ENCODE results near the gene AEBP1.
"Not testable (repeated sequence)": the region's sequence is repeated elsewhere in the genome, so short reads cannot be mapped to it uniquely, and the experiment has no call there.

Gene AEBP1

GRCh38 chr7:44117801-44118429 is 13.8 kb downstream of the AEBP1 start:
- no peak for DNase-seq (ENCODE audit: low spot score)

- no peak for DNase-seq (ENCODE audit: low spot score)
Observed at GRCh38 chr7:44119829-44120380, 15.8 kb downstream of the AEBP1 start.

GRCh38 chr7:44120395-44120794 is 16.2 kb downstream of the AEBP1 start:
- DNase-seq (ENCODE audit: low spot score): no peak

- no peak for DNase-seq (ENCODE audit: low spot score)
Observed at GRCh38 chr7:44121761-44122420, 17.7 kb downstream of the AEBP1 start.

- no peak for DNase-seq (ENCODE audit: low spot score)
Observed at GRCh38 chr7:44122529-44122928, 18.4 kb downstream of the AEBP1 start.

GRCh38 chr7:44123190-44124003 is 19.3 kb downstream of the AEBP1 start, which contains the start of gene POLD2:
Gene POLD2 (minus strand): TSS chr7:44123548. CDS start chr7:44122053, 1,495 bp downstream.
- peak; percentile 96 for DNase-seq (ENCODE audit: low spot score)

GRCh38 chr7:44124822-44125202 is 20.7 kb downstream of the AEBP1 start:
- DNase-seq (ENCODE audit: low spot score): no peak

- not testable (repeated sequence) for DNase-seq (ENCODE audit: low spot score)
Observed at GRCh38 chr7:44126574-44126973, 22.4 kb downstream of the AEBP1 start.

- no peak for DNase-seq (ENCODE audit: low spot score)
Observed at GRCh38 chr7:44127161-44127560, 23.0 kb downstream of the AEBP1 start.

GRCh38 chr7:44128721-44129582 is 24.8 kb downstream of the AEBP1 start:
- no peak for DNase-seq (ENCODE audit: low spot score)

GRCh38 chr7:44131173-44132029 is 27.3 kb downstream of the AEBP1 start:
- DNase-seq (ENCODE audit: low spot score): peak; percentile 29

- no peak for DNase-seq (ENCODE audit: low spot score)
Observed at GRCh38 chr7:44132039-44132438, 27.9 kb downstream of the AEBP1 start.

GRCh38 chr7:44133295-44133694 is 29.1 kb downstream of the AEBP1 start:
- DNase-seq (ENCODE audit: low spot score): no peak

GRCh38 chr7:44134943-44135628 is 30.9 kb downstream of the AEBP1 start:
- DNase-seq (ENCODE audit: low spot score): no peak

- no peak for DNase-seq (ENCODE audit: low spot score)
Observed at GRCh38 chr7:44136731-44137130, 32.6 kb downstream of the AEBP1 start.

GRCh38 chr7:44138698-44139097 is 34.6 kb downstream of the AEBP1 start:
- no peak for DNase-seq (ENCODE audit: low spot score)

GRCh38 chr7:44139311-44140010 is 35.3 kb downstream of the AEBP1 start:
- DNase-seq (ENCODE audit: low spot score): no peak

- DNase-seq (ENCODE audit: low spot score): no peak
Observed at GRCh38 chr7:44140341-44140740, 36.2 kb downstream of the AEBP1 start.

GRCh38 chr7:44141221-44141850 is 37.2 kb downstream of the AEBP1 start, which contains the start of gene MYL7:
Gene MYL7 (minus strand): TSS chr7:44141332. CDS start chr7:44141305, 27 bp downstream.
- DNase-seq (ENCODE audit: low spot score): no peak

Measured in kidney tubule cell (primary cell).